Measurements from ENCODE around the gene NTSR2.
A peak's percentile ranks its signal among the peaks of the same experiment; 100 is the strongest.

Gene NTSR2

GRCh38 chr2:11681722-11682589 is 12.0 kb upstream of the NTSR2 start:
- no peak overlapping the region for H3K9ac ChIP-seq
- no peaks in the 10 kb centered on the region for H3K4me1 ChIP-seq
- no peak overlapping the region for H3K27ac ChIP-seq
- no peaks in the 10 kb centered on the region for H3K27me3 ChIP-seq (ENCODE audit: control insufficient read depth, insufficient read depth, low read length)
- H3K4me3 ChIP-seq (ENCODE audit: low read depth, low read length): no peak overlapping the region
- H3K4me2 ChIP-seq (ENCODE audit: low read length): no peak overlapping the region
- no peaks in the 10 kb centered on the region for H3K36me3 ChIP-seq (ENCODE audit: control insufficient read depth, insufficient read depth, low read length)
- no peaks in the 10 kb centered on the region for H3K79me2 ChIP-seq
- TF ChIP-seq CTCF (IDR thresholded peaks at IDR 0.05): peak; percentile 87
- no peak overlapping the region for H2AFZ ChIP-seq
- H3K9me3 ChIP-seq (ENCODE audit: control insufficient read depth, low read length): no peaks in the 10 kb centered on the region

- Histone ChIP-seq H3K9ac (no peak overlapping the region), H3K27me3 (ENCODE audit: control insufficient read depth, insufficient read depth, low read length) (no peaks in the 10 kb centered on the region), H3K36me3 (ENCODE audit: control insufficient read depth, insufficient read depth, low read length) (no peaks in the 10 kb centered on the region), H3K4me2 (ENCODE audit: low read length) (no peak overlapping the region), H2AFZ (no peak overlapping the region), H3K4me3 (ENCODE audit: low read depth, low read length) (no peak overlapping the region), H3K4me1 (no peaks in the 10 kb centered on the region), H3K79me2 (no peaks in the 10 kb centered on the region), H3K9me3 (ENCODE audit: control insufficient read depth, low read length) (no peaks in the 10 kb centered on the region), H3K27ac (no peak overlapping the region)
- no peak for TF ChIP-seq CTCF (IDR thresholded peaks at IDR 0.05)
These were observed 11.1 kb upstream of the NTSR2 start for GRCh38 chr2:11680901-11681721.

GRCh38 chr2:11680182-11680900 is 10.3 kb upstream of the NTSR2 start:
- no peak overlapping the region for H3K27ac ChIP-seq
- H2AFZ ChIP-seq: no peak overlapping the region
- no peaks in the 10 kb centered on the region for H3K27me3 ChIP-seq (ENCODE audit: control insufficient read depth, insufficient read depth, low read length)
- H3K36me3 ChIP-seq (ENCODE audit: control insufficient read depth, insufficient read depth, low read length): no peaks in the 10 kb centered on the region
- no peaks in the 10 kb centered on the region for H3K9me3 ChIP-seq (ENCODE audit: control insufficient read depth, low read length)
- no peak overlapping the region for H3K4me2 ChIP-seq (ENCODE audit: low read length)
- no peaks in the 10 kb centered on the region for H3K4me1 ChIP-seq
- TF ChIP-seq CTCF (IDR thresholded peaks at IDR 0.05): no peak
- no peak overlapping the region for H3K4me3 ChIP-seq (ENCODE audit: low read depth, low read length)
- H3K9ac ChIP-seq: no peak overlapping the region
- no peaks in the 10 kb centered on the region for H3K79me2 ChIP-seq

GRCh38 chr2:11679486-11680181 is 9.6 kb upstream of the NTSR2 start:
- no peak overlapping the region for H3K27ac ChIP-seq

More at GRCh38 chr2:11679486-11680181, 9.6 kb upstream of the NTSR2 start:
- Histone ChIP-seq H3K4me3 (ENCODE audit: low read depth, low read length) (no peak overlapping the region), H3K79me2 (no peaks in the 10 kb centered on the region), H3K4me1 (no peaks in the 10 kb centered on the region), H3K27me3 (ENCODE audit: control insufficient read depth, insufficient read depth, low read length) (no peaks in the 10 kb centered on the region), H3K4me2 (ENCODE audit: low read length) (no peak overlapping the region), H3K36me3 (ENCODE audit: control insufficient read depth, insufficient read depth, low read length) (no peaks in the 10 kb centered on the region), H2AFZ (no peak overlapping the region), H3K9me3 (ENCODE audit: control insufficient read depth, low read length) (no peaks in the 10 kb centered on the region), H3K9ac (no peak overlapping the region)
- no peak for TF ChIP-seq CTCF (IDR thresholded peaks at IDR 0.05)
